T-helper 9 cell (primary cell): Measurements from ENCODE around the gene TANGO2.

Experiments used
- DNase-seq: peaks from one replicate; pipeline ENCODE4 v3.0.0-alpha.2; 2020

Gene TANGO2

DNA sequence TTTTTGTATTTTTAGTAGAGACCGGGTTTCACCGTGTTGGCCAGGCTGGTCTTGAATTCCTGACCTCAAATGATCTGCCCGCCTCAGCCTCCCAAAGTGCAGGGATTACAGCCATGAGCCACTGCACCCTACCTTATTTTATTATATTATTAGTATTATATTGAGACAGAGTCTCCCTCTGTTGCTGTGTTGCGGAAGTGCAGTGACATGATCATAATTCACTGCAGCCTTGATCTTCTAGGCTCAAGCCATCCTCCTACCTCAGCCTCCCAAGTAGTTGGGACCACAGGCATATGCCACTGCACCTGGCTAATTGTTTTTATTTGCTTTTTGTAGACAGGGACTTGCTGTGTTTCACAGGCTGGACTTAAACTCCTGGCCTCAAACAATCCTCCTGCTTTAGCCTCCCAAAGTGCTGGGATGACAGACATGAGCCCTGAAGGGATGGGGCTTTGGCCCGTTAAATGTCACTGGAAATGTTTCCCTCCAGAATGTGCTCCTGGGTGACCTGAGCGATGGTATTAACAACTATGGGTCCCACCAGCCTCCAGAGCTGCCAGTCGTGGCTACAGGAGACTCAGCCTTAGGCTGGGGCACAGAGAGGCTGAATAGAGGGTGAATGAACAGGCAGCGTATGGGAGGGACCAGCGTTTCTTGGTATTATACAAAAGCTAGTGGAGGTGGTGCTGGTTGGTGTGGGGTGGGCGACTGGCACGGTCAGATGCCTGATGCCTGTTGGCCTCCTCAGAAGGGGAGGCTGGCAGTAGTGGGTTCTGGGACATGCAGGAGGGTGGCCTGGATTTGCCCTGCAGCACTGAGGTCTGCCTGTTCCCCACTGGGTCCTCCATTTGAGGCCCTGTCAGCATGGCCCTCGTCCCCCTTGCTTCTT, 7.3 kb downstream of the TANGO2 start:
- no peak for DNase-seq

DNA sequence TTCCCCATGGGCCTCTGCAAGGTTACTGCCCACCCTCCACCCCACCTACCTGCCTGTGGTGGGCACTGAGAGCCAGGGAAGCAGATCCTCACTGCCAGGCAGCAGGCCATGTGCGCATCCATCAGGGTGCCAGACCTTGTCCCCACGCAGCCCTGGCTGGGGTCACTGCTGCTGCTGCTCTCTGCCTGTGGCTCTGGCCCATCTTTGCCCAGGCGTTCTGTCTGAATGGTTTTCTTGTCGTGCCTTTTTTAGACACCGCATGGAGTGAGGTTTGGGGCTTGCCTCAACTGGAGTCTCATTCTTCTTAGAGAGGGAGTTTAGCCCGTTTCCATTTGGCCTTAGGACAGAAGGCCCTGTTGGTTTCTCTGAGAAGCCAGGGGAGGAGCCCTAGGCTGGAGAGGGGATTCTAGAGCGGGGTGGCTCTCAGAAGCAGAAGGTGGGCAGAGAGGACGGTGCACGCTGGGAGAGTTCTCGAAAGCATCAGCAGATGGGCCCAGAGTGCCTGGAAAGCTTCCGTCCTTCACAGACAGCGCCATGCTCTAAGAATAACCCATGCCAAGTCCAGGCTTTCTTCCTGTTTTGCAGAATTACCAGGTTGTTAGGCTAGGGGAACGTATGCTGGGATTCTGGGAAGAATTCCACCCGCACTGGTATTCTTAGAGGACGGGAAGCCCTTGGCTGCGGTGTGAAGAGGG, 8.1 kb downstream of the TANGO2 start:
- no peak for DNase-seq

DNA sequence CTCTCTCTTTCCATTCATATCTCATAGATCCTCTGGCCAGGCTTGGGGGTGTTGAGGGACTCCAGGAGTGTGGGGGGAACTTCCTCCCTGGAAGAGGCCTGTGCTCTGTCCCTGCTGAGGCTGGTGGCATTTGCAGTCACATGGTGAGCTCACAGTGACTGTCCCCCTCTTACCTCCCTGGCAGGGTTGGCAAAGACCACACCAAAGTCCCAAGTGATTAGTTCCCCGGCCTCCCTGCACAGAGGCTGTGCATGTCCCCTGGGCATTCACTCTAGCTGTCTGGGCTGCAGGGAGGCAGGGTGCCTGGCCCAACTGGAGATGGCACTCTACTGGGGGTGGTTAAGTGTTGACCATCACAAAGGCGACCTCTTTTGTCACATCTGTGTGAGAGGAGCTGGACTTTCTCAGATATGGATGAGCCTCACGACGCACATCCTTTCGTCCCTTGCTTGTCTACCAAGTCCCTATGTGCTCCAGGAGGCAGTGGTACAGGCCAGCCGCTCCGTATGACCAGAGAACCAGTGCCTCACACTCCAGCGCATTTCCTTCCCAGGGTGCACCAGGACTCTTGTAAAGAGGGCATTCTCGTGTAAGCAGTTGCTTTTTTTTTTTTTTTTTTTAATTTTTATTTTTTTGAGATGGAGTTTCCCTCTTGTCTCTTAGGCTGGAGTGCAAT, 8.8 kb downstream of the TANGO2 start:
- no peak for DNase-seq

DNA sequence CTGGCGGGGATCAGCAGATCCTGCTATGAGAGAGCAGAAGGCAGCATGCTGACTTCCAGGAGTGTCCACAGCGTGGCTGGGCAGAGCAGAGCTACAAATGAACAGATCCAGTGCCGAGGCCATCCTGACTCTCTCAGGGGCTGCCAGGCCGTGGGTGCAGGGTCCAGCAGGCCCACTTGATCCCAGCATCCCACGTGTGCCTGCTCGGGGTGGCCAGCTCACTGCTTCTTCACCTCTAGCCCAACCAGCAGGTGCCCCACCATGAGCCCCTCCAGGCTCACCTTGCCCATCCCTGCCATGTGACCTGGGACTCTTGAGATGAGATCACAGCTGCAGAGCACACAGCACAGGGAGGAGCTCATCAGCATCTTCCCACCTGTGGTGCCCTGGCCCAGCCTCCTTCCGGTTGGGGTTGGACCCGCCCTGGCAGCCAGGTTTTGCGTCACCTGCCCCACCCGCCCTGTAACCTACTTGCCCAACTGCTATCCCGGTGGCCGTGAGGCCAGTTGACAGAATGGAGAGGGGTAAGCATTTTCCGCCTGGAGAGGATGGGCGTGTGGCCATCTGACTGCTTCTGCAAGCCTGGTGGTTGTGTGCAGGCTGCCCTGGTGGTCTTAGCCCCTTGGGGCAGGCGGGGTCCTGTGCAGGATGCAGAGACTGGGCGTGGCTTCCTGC, 11.0 kb downstream of the TANGO2 start:
- peak; percentile 45 for DNase-seq

DNA sequence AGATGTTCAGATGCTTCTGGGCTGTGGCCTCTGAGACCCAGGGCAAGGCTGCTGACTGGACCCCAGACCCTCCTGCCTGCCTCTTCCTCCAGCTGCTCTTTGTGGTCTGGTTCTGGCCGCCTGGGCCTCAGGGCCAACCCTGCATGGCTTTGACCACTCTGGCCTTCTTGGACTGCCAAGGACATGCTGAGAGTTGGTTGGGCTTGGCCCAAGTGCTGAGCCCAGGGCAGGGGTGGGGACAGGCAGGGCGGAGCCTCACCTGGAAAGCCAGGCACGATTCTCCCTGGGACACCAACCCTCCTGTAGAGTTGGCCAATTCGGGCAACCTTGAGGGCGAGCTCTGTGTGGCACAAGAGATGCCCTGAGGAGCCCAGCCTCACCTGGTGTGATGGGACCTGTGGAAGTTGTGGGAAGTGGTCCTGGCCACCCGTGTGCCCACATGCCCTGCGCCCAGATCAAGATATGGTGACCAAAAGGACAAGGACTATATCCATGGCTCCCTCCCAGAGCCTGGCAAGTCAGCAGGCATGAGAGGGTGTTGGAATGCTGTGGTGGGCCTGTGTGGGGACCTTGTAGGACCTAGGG, 11.6 kb downstream of the TANGO2 start:
- DNase-seq: no peak

DNA sequence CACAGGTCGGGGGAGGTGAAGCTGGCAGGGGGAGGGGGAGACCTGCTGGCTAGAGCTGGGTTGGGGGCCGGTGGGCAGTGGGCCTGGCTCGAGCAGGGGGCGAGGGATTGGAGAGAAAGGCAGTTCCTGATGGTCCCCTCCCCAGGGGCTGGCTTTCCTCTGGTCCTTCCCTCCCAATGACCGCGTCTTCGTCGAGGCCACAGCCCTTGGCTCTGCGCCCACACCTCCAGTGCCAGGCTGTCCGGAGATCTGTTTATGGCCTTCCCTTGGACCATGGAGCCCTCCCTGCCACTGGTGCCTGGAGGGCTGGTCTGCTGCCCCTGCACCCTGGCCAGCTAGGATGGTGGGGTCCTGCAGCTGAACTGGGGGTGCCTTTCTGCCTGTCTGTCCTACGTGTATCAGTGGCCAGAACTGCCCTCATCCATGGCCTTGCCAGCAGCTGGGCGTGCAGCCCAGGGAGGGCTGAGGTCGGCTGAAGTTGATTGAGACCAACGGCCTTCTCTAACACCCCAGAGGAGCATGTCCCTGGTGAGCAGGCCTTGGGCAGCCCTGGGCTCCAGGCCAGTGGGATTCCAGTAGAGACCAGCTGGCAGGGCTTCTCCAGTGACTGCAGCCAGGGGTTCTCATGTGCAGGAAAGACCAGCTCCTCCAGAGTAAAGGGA, 12.3 kb downstream of the TANGO2 start:
- DNase-seq: no peak

DNA sequence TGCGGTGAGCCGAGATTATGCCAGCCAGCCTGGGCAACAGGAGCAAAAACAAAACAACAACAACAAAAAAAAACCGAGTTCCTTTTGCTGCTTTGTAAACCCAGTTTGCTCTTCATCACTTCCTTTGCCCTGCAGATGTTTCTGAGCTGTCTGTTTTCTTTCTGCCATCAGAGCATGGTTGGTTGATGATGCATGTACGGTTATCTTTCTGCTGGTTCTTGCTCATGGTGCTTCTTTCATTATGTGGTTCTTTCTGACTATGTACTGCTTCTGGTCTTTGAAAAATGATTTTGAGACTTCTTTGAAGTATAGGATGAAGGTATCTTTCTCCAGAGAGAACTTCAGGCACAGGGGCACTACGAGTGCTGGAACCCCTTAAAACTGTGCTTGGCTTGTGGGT, 13.2 kb downstream of the TANGO2 start:
- DNase-seq: no peak

DNA sequence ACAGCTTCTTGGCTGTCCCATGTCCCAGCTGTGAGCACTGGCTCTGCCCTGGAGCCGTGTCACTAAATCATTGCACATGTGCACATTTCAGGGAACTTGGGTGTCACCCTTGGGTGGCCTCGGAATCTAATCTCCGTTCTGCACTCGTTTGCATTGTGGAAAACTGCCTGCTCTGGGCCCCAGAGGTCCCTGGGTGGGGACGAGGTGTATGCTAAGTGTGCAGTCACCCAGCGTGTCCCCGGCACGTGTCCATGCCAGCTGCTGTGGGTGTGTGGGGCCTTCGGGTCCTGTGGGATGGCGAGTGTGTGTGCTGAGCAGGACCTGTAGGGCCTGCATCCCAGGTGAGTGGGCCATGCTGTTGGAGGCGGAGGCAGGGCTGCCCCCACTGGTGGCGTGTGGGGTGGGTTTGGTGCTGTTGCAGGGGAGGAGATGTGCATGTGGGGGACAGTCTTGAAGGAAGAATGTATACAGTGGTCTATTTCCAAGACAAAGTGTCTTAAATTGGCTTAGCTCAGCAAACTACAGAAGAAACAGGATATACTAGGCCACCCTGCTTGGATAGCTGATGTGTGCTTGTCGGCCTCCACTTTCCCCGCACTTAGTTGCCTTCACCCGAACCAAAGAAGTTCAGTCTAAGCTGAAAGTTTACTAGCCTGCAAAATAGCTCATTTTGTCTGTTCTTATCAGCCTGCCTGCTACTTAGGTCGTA, 14.6 kb downstream of the TANGO2 start:
- DNase-seq: no peak

DNA sequence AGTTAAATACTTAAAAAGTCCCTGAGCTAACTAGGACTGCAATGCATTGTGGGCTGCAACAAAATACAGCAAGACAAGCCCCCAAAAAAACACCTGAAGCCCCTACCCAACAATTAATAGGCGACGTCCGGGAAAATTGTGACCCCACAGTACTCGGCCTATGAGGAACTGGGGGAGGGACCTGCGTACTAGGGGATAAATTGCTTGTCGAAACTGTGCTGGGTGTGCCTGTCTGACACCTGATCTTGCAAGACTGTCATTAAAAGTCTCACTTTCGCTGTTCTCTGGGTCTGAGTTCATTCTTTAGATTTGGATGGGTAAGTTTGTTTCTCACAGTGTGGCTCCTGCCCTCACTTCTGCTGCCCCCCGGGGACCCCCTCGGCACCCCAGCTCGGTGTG, 15.2 kb downstream of the TANGO2 start:
- no peak for DNase-seq

DNA sequence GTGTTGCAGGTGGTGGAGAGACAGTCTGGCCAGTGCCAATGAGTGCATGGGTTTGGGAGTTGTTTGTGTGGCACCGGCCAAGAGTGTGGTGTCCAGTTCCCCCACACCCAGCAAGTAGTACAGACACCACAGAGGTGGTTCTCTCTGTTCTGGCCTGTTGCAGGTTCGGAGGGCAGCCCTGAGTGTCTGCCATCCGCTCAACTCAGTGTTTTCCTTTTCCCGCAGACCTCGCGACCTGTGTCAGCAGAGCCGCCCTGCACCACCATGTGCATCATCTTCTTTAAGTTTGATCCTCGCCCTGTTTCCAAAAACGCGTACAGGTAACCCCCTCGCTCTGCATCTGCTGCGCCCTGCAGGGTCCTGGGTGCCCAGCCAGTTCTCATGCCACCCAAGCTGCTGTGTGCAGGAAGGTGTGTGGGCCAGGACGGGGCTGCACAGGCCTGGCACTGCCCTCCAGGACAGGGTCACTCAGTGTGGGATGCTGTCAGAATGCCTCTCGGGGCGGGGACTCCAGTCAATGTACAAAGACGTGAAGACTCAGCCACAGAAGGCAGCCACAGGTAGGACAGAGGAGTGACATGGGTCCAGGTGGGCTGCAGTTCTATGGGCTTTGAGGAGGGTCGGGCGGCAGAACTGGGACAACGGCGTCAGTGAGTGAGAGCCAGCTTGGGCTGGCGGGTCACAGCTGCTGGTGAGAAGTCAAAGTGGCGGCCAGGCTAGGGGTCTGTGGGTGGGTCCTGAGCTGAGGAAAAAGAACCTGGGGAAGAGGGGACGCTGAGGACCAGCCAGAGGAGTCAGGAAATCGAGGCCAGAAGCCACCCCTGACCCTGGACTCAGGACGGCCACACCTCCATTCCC, 15.9 kb downstream of the TANGO2 start:
- no peak for DNase-seq

DNA sequence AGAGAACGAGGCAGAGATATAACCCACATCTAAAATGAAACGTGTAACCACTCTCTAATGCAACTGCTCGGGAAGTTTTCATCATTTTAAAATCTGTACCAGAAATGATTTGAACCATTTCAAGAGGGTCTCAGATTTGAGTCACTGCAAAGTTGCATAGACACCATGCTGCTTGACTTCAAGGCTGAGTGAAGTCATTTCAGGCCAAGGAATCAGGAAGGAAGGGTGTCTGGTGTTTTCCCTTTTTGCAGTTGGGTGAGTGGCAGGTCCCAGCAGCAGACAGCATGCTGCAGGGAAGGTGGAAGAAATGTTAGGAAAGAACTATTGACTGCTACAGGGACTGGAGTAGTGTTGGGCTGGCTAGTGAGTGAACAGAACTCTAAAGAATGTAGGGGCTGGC, 16.5 kb downstream of the TANGO2 start:
- DNase-seq: no peak

DNA sequence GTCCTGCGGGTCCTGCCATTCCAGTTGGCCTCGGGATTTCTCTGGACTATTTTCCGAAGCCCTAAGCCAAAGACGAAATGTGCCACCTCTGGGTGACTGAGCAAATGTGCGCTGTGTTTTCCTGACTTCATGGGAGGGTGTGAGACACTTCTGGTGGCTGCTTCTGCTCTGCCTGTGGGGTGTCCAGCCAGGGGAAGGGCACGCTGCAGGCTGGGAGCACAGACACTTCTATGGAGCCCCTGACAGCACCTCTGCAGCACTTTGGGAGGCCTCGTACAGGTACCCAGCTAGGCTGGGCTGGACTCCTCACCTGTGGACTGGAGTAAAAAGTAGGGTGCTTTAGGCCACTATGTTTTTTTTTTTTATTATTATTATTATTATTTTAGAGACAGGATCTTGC, 17.7 kb downstream of the TANGO2 start:
- DNase-seq: no peak

DNA sequence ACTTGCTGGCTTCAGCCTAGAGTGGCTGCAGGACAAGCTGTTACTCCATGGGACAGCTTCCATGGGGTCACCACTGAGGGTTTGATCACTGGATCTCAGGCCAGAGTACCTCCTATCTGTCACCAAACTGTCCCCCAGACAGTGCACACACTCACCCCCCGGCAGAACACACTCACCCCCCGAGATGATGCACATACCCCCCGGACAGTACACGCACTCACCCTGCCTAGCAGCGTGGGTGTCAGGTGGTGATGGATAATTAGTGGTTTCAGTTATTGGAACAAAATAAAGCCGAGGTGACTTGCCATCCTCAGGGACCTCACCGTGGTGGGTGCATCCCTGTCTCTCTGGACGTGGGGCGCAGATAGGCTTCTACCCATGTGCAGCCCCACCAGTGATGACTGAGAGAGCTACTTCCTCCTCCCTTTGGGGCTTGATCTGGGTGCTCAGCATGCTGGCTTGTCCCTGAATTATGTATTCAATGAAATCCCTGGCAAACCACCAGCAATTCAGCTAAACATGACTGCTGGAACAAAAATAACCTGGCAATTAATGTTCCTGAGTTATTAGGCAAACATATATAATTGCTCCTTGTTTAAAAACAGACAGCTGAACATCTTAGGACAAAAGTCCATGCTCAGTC, 18.9 kb downstream of the TANGO2 start:
- DNase-seq: no peak

DNA sequence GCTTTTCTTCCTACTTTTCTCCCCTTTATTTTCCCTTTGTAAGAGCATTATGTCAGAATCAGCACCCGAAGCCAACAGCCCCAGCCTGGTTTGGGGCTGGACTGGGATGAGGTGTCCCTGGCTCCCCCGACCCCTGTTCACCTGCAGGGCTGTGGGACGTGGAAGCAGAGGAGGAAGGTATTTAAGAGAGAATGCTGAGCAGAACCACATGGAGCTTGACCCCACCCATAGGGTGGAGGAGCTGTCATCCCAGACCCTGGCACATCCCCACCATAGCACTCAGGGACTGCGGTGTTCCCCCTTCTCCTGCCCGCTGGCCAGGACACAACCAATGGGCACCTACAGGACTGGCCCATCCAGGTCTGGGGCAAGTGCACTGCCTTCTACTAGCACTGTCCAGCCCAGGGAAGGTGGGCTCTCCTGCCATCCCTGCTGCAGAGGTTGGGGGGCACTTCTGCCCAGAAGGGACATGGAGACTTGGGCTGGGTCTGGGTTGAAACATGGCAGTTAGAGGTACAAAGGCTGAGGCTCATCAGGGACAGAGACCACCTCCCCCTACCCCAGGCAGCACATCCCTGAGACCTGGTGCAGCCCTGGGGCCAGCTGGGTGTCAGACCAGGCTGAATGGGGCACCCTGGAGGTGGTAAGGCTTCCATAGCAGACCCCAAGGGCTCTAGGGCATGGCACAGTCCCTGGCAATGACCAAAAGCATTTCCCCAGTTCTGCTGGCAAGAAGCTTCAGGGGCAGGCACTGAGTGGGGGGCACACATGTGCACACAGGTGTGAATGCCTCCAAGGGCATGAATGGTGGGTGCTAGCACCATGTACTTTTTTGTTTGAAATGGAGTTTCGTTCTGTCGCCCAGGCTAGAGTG, 19.7 kb downstream of the TANGO2 start:
- no peak for DNase-seq

DNA sequence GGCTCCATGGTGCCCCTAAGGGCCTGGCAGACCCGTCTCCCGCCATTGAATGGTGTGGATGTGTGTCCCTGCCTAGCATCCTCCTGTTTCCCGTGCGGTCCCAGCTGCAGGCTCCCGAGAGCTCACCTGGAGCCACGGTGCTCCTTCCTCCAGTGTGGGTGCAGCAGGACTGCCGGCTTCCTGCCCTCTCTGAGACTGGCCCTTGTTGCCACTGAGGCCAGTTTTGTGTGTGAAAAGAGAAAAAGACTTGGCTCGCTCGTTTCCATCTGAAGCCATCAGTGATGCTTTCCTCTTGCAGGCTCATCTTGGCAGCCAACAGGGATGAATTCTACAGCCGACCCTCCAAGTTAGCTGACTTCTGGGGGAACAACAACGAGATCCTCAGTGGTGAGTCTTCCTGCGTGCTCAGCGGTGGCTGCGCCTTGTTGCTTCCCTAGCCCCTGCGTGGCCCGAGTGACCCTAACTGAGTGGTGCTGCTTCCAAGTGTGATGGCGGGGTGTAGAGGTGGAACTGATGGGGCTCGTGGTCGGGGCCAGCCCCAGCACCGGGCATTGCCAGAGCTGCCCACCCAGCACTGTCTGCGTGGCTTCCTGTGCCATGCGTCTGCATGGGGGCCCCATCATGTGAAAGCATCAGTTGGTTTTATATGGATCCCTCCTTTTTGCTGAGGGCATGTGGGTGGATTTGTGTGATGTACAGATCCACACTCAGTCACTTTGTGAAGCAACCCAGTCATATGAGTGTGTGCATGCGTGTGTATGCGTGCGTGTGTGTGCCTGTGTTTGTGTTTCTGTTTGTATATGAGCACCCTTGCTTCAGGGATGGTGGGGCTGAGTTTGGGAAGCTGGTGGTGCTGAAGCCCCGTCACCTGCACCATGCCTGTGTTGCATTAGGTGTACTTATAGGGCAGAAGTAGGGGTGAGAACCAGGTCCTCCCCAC, 22.4 kb downstream of the TANGO2 start:
- DNase-seq: no peak

DNA sequence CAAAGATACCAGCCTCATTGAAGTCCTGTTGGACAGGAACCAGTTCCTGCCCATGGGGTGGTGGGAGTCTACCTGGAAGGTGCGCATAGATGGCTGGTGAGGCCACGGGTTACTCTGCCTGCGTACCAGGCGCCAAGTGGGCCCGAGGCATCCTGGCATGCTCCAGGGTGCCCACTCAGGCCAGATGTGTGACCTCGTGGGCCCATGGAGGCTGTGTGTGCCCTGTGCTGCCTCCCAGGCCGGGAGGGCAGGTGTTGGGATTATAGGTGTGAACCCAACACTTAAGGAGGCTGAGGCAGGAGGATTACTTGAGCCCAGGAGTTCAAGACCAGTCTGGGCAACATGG, 23.1 kb downstream of the TANGO2 start:
- no peak for DNase-seq

DNA sequence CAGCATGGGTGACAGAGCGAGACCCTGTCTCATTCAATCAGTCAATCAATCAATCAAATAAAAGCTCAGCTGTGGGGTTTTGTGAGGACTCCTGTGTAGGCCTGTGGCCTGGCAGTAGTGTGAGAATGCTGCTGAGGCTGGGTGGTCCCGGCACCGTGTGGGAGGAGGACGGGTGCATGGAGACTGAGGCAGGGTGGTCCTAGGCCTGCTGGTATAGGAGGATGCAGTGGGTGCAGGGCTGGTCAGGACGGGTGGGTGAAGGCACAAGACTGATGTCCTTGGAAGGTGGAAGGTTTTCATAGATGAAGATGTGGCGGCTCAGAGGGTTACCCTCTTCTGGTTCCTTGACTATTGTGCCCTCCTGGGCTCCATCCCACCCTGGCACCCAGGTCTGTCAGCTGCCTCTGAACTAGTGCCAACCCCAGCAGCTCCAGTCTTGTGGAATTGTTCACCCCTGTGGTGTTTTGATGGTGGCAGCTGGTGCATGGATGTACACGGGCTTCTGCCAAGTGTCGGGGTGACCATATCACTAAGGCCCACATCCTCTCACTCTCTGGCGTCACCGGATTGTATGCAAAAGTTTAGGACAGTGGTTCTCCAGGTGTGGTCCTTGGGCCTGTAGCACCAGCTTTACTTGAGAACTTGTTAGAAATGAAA, 23.7 kb downstream of the TANGO2 start:
- DNase-seq: no peak
